ENCODE data around the gene AADACL2. TPM values are rescaled to one million over a fixed set of nuclear protein-coding genes. Genes with fewer than 3 reads are reported as not detected.

The AADACL2 gene
- total and polyA plus RNA-seq, 9 of the 15 experiments (the other 6 are each of a cell fraction or from before 2014, with no cell fraction given) = not detected

DNA sequence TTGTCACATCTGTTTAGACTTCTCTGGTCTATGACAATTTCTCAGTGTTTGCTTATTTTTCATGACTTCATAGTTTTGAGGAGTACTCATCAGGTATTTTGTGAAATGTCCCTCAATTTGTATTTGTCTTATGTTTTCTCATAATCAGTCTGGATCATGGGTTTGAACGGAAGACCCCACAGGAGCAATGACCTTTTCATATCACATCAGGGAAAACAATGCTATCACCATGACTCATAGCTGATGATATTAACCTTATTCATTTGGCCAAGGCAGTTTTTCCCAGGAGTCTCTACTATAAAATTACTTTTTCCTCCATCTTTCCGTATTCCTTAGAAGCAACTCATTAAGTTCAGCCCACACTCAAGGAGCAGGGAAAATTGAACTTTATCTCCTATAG is 32.7 kb downstream of the AADACL2 start (continued):
- TF ChIP-seq, protein P1, sequence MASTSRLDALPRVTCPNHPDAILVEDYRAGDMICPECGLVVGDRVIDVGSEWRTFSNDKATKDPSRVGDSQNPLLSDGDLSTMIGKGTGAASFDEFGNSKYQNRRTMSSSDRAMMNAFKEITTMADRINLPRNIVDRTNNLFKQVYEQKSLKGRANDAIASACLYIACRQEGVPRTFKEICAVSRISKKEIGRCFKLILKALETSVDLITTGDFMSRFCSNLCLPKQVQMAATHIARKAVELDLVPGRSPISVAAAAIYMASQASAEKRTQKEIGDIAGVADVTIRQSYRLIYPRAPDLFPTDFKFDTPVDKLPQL (IDR thresholded peaks at IDR 0.05; ENCODE audit: extremely low read depth, insufficient read length) = no peak
- TF ChIP-seq EP400 (IDR thresholded peaks at IDR 0.05) (no peak), RBM39 (optimal IDR thresholded peaks at IDR 0.05; ENCODE audit: low read depth, low read length) (no peak)

DNA sequence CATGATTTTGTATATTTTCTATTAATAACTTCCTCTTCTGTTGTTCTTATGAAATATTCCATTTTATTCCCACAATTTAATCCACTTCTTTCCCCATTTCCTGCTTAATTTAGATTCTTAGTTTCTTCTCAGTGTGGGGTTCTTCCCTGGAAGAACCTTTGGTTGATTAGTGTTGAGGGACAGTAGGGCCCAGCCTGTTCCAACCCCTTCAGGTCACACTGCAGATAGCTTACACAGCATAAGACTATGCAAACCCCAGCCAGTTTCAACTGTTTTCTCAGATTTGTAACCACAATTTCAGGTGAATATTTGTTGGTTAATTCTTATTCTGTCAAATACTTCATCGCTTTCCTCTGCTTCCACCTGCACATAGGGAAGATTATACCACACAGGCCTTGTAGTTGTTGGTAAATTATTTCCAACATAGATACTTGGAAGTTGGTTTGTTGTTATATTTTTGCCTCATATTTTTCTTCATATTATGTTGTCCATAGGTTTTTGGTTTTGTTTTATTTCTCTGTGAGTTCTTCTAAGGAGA is 34.7 kb downstream of the AADACL2 start:
- no peaks in the 10 kb centered on the region for H3K9me3 ChIP-seq (replicated peaks; ENCODE audit: control insufficient read depth, insufficient read depth, low read depth, low read length)
- no peaks in the 10 kb centered on the region for H3K79me2 ChIP-seq (ENCODE audit: control insufficient read depth, insufficient read depth, low read length)
- POLR2A ChIA-PET = interaction anchor here (0.7 kb wide), 1 partner anchor 9 kb away, joined by 3 read pairs; no protein-coding TSS in a partner anchor
- CTCF ChIA-PET (ENCODE audit: low intra/inter-chr PET ratio) = no interaction called here
- H3K4me1 ChIP-seq (replicated peaks in 1 of 2; ENCODE audit: control insufficient read depth in 2 of 2, insufficient read depth in 2 of 2, low read length in 2 of 2) = peaks cover 0 to 13% of the 10 kb centered on the region in 2 experiments; a peak in 1 of 5 replicates
- no peaks in the 10 kb centered on the region for H4K20me1 ChIP-seq (replicated peaks; ENCODE audit: control insufficient read depth, insufficient read depth, low read length)
- ATAC-seq (peak; percentile 82), DNase-seq (ENCODE audit: extremely low read depth in 1 of 4, low spot score in 3 of 4) (peak in 1 of 4 experiments; percentile 11), FAIRE-seq (peak; percentile 11)
- 56% methylated on average over 1 of the region's 1 CpG for WGBS (ENCODE audit: insufficient coverage, low coverage, missing lambda C conversion rate)
- H3K4me2 ChIP-seq (ENCODE audit: insufficient read depth, low read length) = no peak overlapping the region
- H3K9me1 ChIP-seq (ENCODE audit: control insufficient read depth, insufficient read depth, low read length) = no peaks in the 10 kb centered on the region
- H2AFZ ChIP-seq (ENCODE audit: low read depth, low read length) = peak overlapping the region; percentile 38
- no peaks in the 10 kb centered on the region for H3K36me3 ChIP-seq (ENCODE audit: control insufficient read depth, insufficient read depth, low read length)
- no peaks in the 10 kb centered on the region for H3K27me3 ChIP-seq (ENCODE audit: control insufficient read depth in 2 of 2, insufficient read depth in 2 of 2, low read length in 2 of 2)
- no peak overlapping the region; the same call in 2 of the 3 replicates for H3K27ac ChIP-seq (ENCODE audit: extremely low read depth, low read depth, low read length)
- no TSS peak for BruUV-seq (replicated peaks)
- intact Hi-C loops (cut with micrococcal nuclease) = no loop called here
- in situ Hi-C loops (cut with MboI) = no loop called here
- TF ChIP-seq ZNF668 (CRISPR knock-in tag; IDR thresholded peaks at IDR 0.05) = no peak
- TF ChIP-seq JUND (IDR thresholded peaks at IDR 0.05; ENCODE audit: borderline replicate concordance, low read depth, low read length) = no peak
- no peak for TF ChIP-seq JUND (tag; IDR thresholded peaks at IDR 0.05; ENCODE audit: borderline replicate concordance, low read depth, low read length)
- TF ChIP-seq MTF1 (CRISPR knock-in tag; IDR thresholded peaks at IDR 0.05; ENCODE audit: borderline replicate concordance) = no peak
- no peak for TF ChIP-seq ELF2 (CRISPR knock-in tag; IDR thresholded peaks at IDR 0.05)
- no peak for TF ChIP-seq SMARCA4 (IDR thresholded peaks at IDR 0.05)
- no peak for TF ChIP-seq RFX7 (CRISPR knock-in tag; IDR thresholded peaks at IDR 0.05)
- TF ChIP-seq, protein P2, sequence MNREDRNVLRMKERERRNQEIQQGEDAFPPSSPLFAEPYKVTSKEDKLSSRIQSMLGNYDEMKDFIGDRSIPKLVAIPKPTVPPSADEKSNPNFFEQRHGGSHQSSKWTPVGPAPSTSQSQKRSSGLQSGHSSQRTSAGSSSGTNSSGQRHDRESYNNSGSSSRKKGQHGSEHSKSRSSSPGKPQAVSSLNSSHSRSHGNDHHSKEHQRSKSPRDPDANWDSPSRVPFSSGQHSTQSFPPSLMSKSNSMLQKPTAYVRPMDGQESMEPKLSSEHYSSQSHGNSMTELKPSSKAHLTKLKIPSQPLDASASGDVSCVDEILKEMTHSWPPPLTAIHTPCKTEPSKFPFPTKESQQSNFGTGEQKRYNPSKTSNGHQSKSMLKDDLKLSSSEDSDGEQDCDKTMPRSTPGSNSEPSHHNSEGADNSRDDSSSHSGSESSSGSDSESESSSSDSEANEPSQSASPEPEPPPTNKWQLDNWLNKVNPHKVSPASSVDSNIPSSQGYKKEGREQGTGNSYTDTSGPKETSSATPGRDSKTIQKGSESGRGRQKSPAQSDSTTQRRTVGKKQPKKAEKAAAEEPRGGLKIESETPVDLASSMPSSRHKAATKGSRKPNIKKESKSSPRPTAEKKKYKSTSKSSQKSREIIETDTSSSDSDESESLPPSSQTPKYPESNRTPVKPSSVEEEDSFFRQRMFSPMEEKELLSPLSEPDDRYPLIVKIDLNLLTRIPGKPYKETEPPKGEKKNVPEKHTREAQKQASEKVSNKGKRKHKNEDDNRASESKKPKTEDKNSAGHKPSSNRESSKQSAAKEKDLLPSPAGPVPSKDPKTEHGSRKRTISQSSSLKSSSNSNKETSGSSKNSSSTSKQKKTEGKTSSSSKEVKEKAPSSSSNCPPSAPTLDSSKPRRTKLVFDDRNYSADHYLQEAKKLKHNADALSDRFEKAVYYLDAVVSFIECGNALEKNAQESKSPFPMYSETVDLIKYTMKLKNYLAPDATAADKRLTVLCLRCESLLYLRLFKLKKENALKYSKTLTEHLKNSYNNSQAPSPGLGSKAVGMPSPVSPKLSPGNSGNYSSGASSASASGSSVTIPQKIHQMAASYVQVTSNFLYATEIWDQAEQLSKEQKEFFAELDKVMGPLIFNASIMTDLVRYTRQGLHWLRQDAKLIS (CRISPR knock-in tag; IDR thresholded peaks at IDR 0.05) = no peak
- TF ChIP-seq CBX8 (IDR thresholded peaks at IDR 0.05; ENCODE audit: borderline replicate concordance, extremely low read depth, low read depth, low read length, poor library complexity, severe bottlenecking) = no peak
- no peak for TF ChIP-seq JUN (IDR thresholded peaks at IDR 0.05; ENCODE audit: borderline replicate concordance, low read depth, low read length)
- TF ChIP-seq JUN (CRISPR knock-in tag; IDR thresholded peaks at IDR 0.05; ENCODE audit: borderline replicate concordance) = no peak
- TF ChIP-seq NR2C1 (IDR thresholded peaks at IDR 0.05) = no peak
- no peak for TF ChIP-seq NR2C1 (tag; IDR thresholded peaks at IDR 0.05)
- no peak for TF ChIP-seq PCBP1 (IDR thresholded peaks at IDR 0.05; ENCODE audit: low read depth, low read length, poor library complexity, severe bottlenecking)
- H3K9ac ChIP-seq (ENCODE audit: insufficient read depth in 1 of 2, low read depth in 2 of 2, low read length in 2 of 2) = no peak overlapping the region
- H3K4me3 ChIP-seq = no peak overlapping the region
